ENCODE data around the gene NAGA. TPM values are rescaled to one million over a fixed set of nuclear protein-coding genes. Genes with fewer than 3 reads are reported as not detected.

The NAGA gene
- total RNA-seq, 4 donors from 2014 or later = 21.9 to 35.0 (median 33.0) TPM

DNA sequence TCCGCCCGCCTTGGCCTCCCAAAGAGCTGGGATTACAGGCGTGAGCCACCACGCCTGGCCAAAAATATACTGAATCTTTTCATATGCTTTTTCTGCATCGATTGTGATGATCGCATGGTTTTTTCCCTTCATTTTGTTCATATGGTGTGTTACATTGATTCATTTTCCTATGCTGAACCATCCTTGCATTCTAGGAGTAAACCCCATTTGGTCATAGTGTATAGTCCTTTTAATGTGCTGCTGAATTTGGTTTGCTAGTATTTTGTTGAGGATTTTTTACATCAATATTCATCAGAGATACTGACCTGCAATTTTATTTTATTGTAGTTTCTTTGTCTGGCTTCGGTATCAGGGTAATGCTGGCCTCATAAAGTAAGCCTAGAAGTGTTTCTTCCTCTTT, 59.8 kb downstream of the NAGA start:
- H3K27me3 ChIP-seq = no peaks in the 10 kb centered on the region
- ATAC-seq = no peak
- no peak for TF ChIP-seq EP300 (IDR thresholded peaks at IDR 0.05)
- TF ChIP-seq POLR2A (IDR thresholded peaks at IDR 0.05) = no peak
- TF ChIP-seq, protein P1, sequence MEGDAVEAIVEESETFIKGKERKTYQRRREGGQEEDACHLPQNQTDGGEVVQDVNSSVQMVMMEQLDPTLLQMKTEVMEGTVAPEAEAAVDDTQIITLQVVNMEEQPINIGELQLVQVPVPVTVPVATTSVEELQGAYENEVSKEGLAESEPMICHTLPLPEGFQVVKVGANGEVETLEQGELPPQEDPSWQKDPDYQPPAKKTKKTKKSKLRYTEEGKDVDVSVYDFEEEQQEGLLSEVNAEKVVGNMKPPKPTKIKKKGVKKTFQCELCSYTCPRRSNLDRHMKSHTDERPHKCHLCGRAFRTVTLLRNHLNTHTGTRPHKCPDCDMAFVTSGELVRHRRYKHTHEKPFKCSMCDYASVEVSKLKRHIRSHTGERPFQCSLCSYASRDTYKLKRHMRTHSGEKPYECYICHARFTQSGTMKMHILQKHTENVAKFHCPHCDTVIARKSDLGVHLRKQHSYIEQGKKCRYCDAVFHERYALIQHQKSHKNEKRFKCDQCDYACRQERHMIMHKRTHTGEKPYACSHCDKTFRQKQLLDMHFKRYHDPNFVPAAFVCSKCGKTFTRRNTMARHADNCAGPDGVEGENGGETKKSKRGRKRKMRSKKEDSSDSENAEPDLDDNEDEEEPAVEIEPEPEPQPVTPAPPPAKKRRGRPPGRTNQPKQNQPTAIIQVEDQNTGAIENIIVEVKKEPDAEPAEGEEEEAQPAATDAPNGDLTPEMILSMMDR (IDR thresholded peaks at IDR 0.05) = no peak
- no peak for TF ChIP-seq POLR2AphosphoS5 (IDR thresholded peaks at IDR 0.05)
- no peaks in the 10 kb centered on the region for H3K4me1 ChIP-seq
- H3K27ac ChIP-seq = no peak overlapping the region
- H3K36me3 ChIP-seq = no peaks in the 10 kb centered on the region
- H3K9me3 ChIP-seq = peaks cover 0 to 51% (median 0%) of the 10 kb centered on the region in 3 donors
- no peak overlapping the region for H3K4me3 ChIP-seq
- 81 to 87% methylated on average over 3 to 7 of the region's 7 CpGs for WGBS, 2 donors (ENCODE audit: low coverage in 1 of 2)

Small RNA genes lying within 50 kb of the gene (small RNA-seq; reads per million reads assigned to genes)
- 0 reads per million in 4 donors for gene SNORD13P1

Other genes starting within 250 kb of the NAGA start
- 100 to 1,000 TPM in 1 of 4 donors, 10 to 100 TPM in 3; 39.7 to 101 (median 58.8) TPM for gene SREBF2, start 237.7 kb downstream of the NAGA start, total RNA-seq
- not detected for gene SHISA8, start 155.7 kb downstream of the NAGA start, total RNA-seq
- under 1 TPM in 2 of 4 donors, not detected in 2; 0.12 to 0.16 TPM for gene TNFRSF13C, start 144.0 kb downstream of the NAGA start, total RNA-seq
- gene CENPM, start 123.7 kb downstream of the NAGA start, total RNA-seq = 1 to 10 TPM in 2 of 4 donors, not detected in 2; 1.9 to 3.4 TPM
- 1 to 10 TPM in 1 of 4 donors, under 1 TPM in 2, not detected in 1; 0.13 to 1.2 (median 0.93) TPM for gene SEPTIN3, start 101.4 kb downstream of the NAGA start, total RNA-seq
- 1 to 10 TPM in 1 of 4 donors, under 1 TPM in 3; 0.22 to 2.8 (median 0.59) TPM for gene WBP2NL, start 72.0 kb downstream of the NAGA start, total RNA-seq
- 10 to 100 TPM; 19.1 to 32.1 (median 21.1) TPM for gene PHETA2, start 3.4 kb upstream of the NAGA start, total RNA-seq
- gene SMDT1, start 8.9 kb upstream of the NAGA start, total RNA-seq = 10 to 100 TPM in 3 of 4 donors, 1 to 10 TPM in 1; 8.6 to 22.4 (median 19.4) TPM
- gene NDUFA6, start 20.0 kb upstream of the NAGA start, total RNA-seq = 100 to 1,000 TPM in 1 of 4 donors, 10 to 100 TPM in 3; 59.8 to 102 (median 89.9) TPM
- gene CYP2D6, start 60.0 kb upstream of the NAGA start, total RNA-seq = 1 to 10 TPM in 1 of 4 donors, under 1 TPM in 2, not detected in 1; 0.23 to 2.3 (median 0.40) TPM
- gene TCF20, start 199.8 kb upstream of the NAGA start, total RNA-seq = 10 to 100 TPM; 26.0 to 47.9 (median 41.8) TPM